ENCODE results near the gene MED7.

- TF ChIP-seq CTCF (IDR thresholded peaks at IDR 0.05; ENCODE audit: low read depth, low read length, missing input control): no peak
- TF ChIP-seq TAF1 (conservative IDR thresholded peaks at IDR 0.05): no peak
- TF ChIP-seq EGR1 (IDR thresholded peaks at IDR 0.05; ENCODE audit: low read depth in 2 of 2): no peak
- TF ChIP-seq MAX (IDR thresholded peaks at IDR 0.05): no peak
- TF ChIP-seq, protein P1, sequence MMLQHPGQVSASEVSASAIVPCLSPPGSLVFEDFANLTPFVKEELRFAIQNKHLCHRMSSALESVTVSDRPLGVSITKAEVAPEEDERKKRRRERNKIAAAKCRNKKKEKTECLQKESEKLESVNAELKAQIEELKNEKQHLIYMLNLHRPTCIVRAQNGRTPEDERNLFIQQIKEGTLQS (IDR thresholded peaks at IDR 0.05): no peak
- TF ChIP-seq YY1 (IDR thresholded peaks at IDR 0.05): no peak
- TF ChIP-seq RAD21 (IDR thresholded peaks at IDR 0.05): no peak
These were observed 36.3 kb upstream of the MED7 start for GRCh38 chr5:157178966-157179365.
